HepG2 (cell line): Measurements from ENCODE around the gene COL5A1. TPM values are rescaled to one million over a fixed set of nuclear protein-coding genes. Genes with fewer than 3 reads are reported as not detected.

Experiments
- HBP1 ChIP-seq: IDR thresholded peaks from 2 replicates; pipeline ENCODE4 v1.6.1; 2016; ENCODE audit warnings: low read depth, control low read depth
- KDM1A ChIP-seq: IDR thresholded peaks from 2 replicates; pipeline ENCODE4 v1.6.1; 2016; ENCODE audit warnings: missing compliant biosample characterization
- KMT2B ChIP-seq: IDR thresholded peaks from 2 replicates; pipeline ENCODE4 v1.6.1; 2016; ENCODE audit warnings: missing genetic modification reagents, missing compliant biosample characterization
- NCOA2 ChIP-seq: sonication (generic); formaldehyde crosslinking; IDR thresholded peaks from 2 replicates; pipeline ENCODE4 v1.8.0; 2022; ENCODE audit warnings: inconsistent platforms
- PITX1 ChIP-seq: sonication (generic); formaldehyde crosslinking; IDR thresholded peaks from 2 replicates; pipeline ENCODE4 v1.5.1; 2020; ENCODE audit warnings: mild to moderate bottlenecking, missing genetic modification reagents
- SNAPC2 ChIP-seq: sonication (generic); formaldehyde crosslinking; IDR thresholded peaks from 2 replicates; pipeline ENCODE4 v1.8.1; 2022; ENCODE audit warnings: mild to moderate bottlenecking, missing genetic modification reagents
- YEATS2 ChIP-seq: sonication (generic); formaldehyde crosslinking; IDR thresholded peaks from 2 replicates; pipeline ENCODE4 v1.4.0; 2020; ENCODE audit warnings: missing genetic modification reagents, borderline replicate concordance
- ZNF251 ChIP-seq: sonication (generic); formaldehyde crosslinking; IDR thresholded peaks from 2 replicates; pipeline ENCODE4 v1.9.0; 2021; ENCODE audit warnings: mild to moderate bottlenecking, missing genetic modification reagents
- ZNF280B ChIP-seq: sonication (generic); formaldehyde crosslinking; IDR thresholded peaks from 2 replicates; pipeline ENCODE4 v1.5.0; 2020; ENCODE audit warnings: missing genetic modification reagents, mild to moderate bottlenecking, borderline replicate concordance
- ZNF615 ChIP-seq: sonication (generic); formaldehyde crosslinking; IDR thresholded peaks from 2 replicates; pipeline ENCODE4 v1.5.0; 2020; ENCODE audit warnings: mild to moderate bottlenecking, missing genetic modification reagents, borderline replicate concordance
- ZNF75D ChIP-seq: sonication (generic); formaldehyde crosslinking; IDR thresholded peaks from 2 replicates; pipeline ENCODE4 v1.8.1; 2023; ENCODE audit warnings: missing genetic modification reagents, mild to moderate bottlenecking, borderline replicate concordance
- ZNF782 ChIP-seq: sonication (generic); formaldehyde crosslinking; IDR thresholded peaks from 2 replicates; pipeline ENCODE4 v1.4.0; 2020; ENCODE audit warnings: missing genetic modification reagents, mild to moderate bottlenecking, borderline replicate concordance
- polyA plus RNA-seq, 8 experiments: library from polyadenylated mRNA; depleted of rRNA in 3 of 8; stranded (reverse) in 7 of 8; unstranded in 1 of 8; fragments of >200 nt; fragmentation: Illumina TruSeq in 4 of 8; extraction: Trizol in 4 of 8; gene quantifications; 2 replicates each; pipeline versions ENCODE4 v1.2.1 to v1.2.3, GENCODE V29; 2011 to 2016; ENCODE audit warnings: low read depth in 4 of 8, missing spikeins in 1 of 8, mixed read lengths in 1 of 8; ENCODE audit not compliant: insufficient read depth in 1 of 8
- total RNA-seq, 5 experiments: library from RNA; depleted of rRNA; stranded (reverse); fragments of >200 nt; fragmentation: Illumina TruSeq; extraction: Trizol; gene quantifications; 2 replicates each; pipeline ENCODE4 v1.2.3, GENCODE V29; 2016; ENCODE audit warnings: low read depth in 1 of 5
- TF ChIP-seq, protein P1 (sequence below): sonication (generic); formaldehyde crosslinking; IDR thresholded peaks from 2 replicates; pipeline ENCODE4 v1.8.1; 2023; ENCODE audit warnings: mild to moderate bottlenecking, moderate library complexity, missing genetic modification reagents
- TF ChIP-seq, protein P2 (sequence below): sonication (generic); formaldehyde crosslinking; IDR thresholded peaks from 2 replicates; pipeline ENCODE4 v1.4.0; 2020; ENCODE audit warnings: missing genetic modification reagents, borderline replicate concordance
- TF ChIP-seq, protein P3 (sequence below), 2 experiments: sonication (generic) in 1 of 2; formaldehyde crosslinking in 1 of 2; IDR thresholded peaks; 2 replicates each; pipeline versions ENCODE4 v1.4.0 to v1.6.1; 2016 to 2020; ENCODE audit warnings: borderline replicate concordance in 1 of 2, low read depth in 1 of 2, mild to moderate bottlenecking in 1 of 2, missing genetic modification reagents in 1 of 2

The COL5A1 gene
- total and polyA plus RNA-seq, 2 of the 13 experiments (the other 11 are each of a cell fraction or from before 2014, with no cell fraction given) = not detected

DNA sequence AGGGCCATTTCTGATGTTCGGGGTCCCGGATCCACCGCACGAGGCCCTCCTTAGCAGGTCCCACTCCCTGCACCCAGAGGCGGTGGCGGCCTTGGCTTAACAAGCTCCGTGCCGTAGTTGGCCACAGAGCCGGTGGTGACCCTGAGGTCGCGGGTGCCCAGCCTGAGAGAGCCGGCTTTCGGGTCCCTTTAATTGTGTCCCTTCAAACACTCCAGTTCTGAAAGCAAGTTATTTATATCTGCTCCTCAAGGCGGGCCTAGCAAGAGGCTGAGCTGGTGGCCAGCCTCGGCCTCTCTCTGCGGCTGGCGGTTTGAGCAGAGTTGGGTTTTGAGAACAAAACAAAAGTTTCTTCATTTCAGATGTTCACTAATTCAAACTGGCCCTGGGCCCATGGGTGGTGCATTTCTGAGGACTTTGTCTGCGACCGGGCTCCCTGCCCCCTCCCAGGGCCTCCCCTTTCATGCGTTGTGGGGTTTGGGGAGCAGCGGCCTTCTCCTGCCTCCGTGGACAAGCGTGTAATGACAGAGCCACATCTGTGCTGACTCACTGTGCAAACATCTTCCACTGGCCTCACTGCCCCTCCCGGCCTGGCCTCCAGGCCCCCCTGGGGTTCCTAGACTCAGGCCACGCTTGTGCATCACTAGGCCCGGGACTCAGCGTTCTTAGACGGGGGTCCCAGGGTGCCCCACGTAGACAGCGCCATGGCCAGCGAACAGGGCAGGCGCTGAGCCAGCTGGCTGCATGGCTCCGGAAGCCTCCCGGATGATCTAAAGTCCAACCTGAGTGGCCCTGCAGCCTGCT, 49.4 kb upstream of the COL5A1 start (continued):
- TF ChIP-seq, protein P1, sequence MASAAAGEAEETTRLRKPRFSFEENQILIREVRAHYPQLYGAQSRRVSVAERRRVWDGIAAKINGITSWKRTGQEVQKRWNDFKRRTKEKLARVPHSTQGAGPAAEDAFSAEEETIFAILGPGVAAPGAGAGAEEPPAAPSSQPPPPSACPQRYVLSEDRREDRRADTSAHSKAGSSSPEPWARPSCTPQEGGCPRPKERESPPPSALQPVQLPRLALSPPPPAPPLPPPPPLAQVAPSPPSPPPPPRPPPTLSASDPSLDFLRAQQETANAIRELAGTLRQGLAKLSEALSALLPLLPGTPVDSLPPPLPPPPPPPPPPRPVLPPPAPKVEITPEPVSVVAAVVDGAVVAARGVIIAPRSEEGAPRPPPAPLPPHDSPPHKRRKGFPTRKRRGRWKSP = no peak
- TF ChIP-seq, protein P2, sequence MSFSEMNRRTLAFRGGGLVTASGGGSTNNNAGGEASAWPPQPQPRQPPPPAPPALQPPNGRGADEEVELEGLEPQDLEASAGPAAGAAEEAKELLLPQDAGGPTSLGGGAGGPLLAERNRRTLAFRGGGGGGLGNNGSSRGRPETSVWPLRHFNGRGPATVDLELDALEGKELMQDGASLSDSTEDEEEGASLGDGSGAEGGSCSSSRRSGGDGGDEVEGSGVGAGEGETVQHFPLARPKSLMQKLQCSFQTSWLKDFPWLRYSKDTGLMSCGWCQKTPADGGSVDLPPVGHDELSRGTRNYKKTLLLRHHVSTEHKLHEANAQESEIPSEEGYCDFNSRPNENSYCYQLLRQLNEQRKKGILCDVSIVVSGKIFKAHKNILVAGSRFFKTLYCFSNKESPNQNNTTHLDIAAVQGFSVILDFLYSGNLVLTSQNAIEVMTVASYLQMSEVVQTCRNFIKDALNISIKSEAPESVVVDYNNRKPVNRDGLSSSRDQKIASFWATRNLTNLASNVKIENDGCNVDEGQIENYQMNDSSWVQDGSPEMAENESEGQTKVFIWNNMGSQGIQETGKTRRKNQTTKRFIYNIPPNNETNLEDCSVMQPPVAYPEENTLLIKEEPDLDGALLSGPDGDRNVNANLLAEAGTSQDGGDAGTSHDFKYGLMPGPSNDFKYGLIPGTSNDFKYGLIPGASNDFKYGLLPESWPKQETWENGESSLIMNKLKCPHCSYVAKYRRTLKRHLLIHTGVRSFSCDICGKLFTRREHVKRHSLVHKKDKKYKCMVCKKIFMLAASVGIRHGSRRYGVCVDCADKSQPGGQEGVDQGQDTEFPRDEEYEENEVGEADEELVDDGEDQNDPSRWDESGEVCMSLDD (CRISPR knock-in tag) = peak; percentile 61; the same call in 1 of the 2 replicates
- no peak for TF ChIP-seq YEATS2
- TF ChIP-seq KDM1A (CRISPR knock-in tag) = no peak
- no peak for TF ChIP-seq NCOA2 (CRISPR knock-in tag)
- no peak for TF ChIP-seq ZNF75D
- TF ChIP-seq ZNF615 (CRISPR knock-in tag) = no peak
- TF ChIP-seq, protein P3, sequence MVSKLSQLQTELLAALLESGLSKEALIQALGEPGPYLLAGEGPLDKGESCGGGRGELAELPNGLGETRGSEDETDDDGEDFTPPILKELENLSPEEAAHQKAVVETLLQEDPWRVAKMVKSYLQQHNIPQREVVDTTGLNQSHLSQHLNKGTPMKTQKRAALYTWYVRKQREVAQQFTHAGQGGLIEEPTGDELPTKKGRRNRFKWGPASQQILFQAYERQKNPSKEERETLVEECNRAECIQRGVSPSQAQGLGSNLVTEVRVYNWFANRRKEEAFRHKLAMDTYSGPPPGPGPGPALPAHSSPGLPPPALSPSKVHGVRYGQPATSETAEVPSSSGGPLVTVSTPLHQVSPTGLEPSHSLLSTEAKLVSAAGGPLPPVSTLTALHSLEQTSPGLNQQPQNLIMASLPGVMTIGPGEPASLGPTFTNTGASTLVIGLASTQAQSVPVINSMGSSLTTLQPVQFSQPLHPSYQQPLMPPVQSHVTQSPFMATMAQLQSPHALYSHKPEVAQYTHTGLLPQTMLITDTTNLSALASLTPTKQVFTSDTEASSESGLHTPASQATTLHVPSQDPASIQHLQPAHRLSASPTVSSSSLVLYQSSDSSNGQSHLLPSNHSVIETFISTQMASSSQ (IDR thresholded peaks at IDR 0.05; ENCODE audit: low read depth) = no peak
- TF ChIP-seq, protein P3 (CRISPR knock-in tag; IDR thresholded peaks at IDR 0.05; ENCODE audit: borderline replicate concordance) = no peak
- TF ChIP-seq KMT2B (CRISPR knock-in tag) = no peak
- TF ChIP-seq SNAPC2 (CRISPR knock-in tag) = no peak
- TF ChIP-seq ZNF251 (CRISPR knock-in tag) = no peak
- TF ChIP-seq ZNF280B (CRISPR knock-in tag) = no peak
- TF ChIP-seq HBP1 (CRISPR knock-in tag) = no peak
- no peak for TF ChIP-seq PITX1
- TF ChIP-seq ZNF782 (CRISPR knock-in tag) = no peak
